Panc1 (cell line): ENCODE results near the gene PIBF1. TPM values are rescaled to one million over a fixed set of nuclear protein-coding genes. Genes with fewer than 3 reads are reported as not detected.

Source experiments
- ATAC-seq: fragments of 200-7000 bp; cut with Tn5 transposase; 2 replicates; pipeline ENCODE4 v1.9.1; 2020; ENCODE audit warnings: mild to moderate bottlenecking, moderate library complexity
- BruUV-seq: library from RNA; stranded (reverse); fragments of 400-500 nt; replicated peaks from 2 replicates; lab custom pipeline; 2021; lab: Mats Ljungman, UMichigan
- CTCF ChIA-PET: fragments of 300-600 bp; sonication (Branson Sonifier 250); formaldehyde crosslinking; loops from one replicate; lab custom pipeline; 2022; ENCODE audit warnings: antibody characterized with exemption; lab: Charles Lee
- POLR2A ChIA-PET: fragments of 300-600 bp; sonication (Branson Sonifier 250); formaldehyde crosslinking; loops from one replicate; lab custom pipeline; 2022; ENCODE audit warnings: antibody characterized with exemption; lab: Charles Lee
- DNase-seq: peaks from one replicate; pipeline ENCODE4 v3.0.0-alpha.2; 2010; ENCODE audit warnings: low read depth, low spot score
- H3K27ac ChIP-seq: 2 replicates; pipeline ENCODE4 v1.5.1; 2011; ENCODE audit warnings: mild to moderate bottlenecking, low read length, inconsistent platforms
- H3K27me3 ChIP-seq: fragments of 200-500 bp; sonication (Bioruptor generic); 2 replicates; pipeline ENCODE4 v1.6.0; 2014; ENCODE audit warnings: low read length, inconsistent platforms; ENCODE audit not compliant: control insufficient read depth, insufficient read depth
- H3K36me3 ChIP-seq: fragments of 200-500 bp; sonication (Bioruptor generic); 2 replicates; pipeline ENCODE4 v1.5.1; 2014; ENCODE audit warnings: inconsistent platforms, mild to moderate bottlenecking, low read length, moderate library complexity; ENCODE audit not compliant: control insufficient read depth, insufficient read depth
- H3K4me1 ChIP-seq: 2 replicates; pipeline ENCODE4 v1.5.1; 2011; ENCODE audit warnings: inconsistent platforms, mild to moderate bottlenecking, low read length, moderate library complexity; ENCODE audit not compliant: control insufficient read depth, insufficient read depth
- H3K4me3 ChIP-seq, 2 experiments: 2 replicates each; pipeline ENCODE4 v1.5.1; 2011 to 2012; ENCODE audit warnings: low read depth in 2 of 2, low read length in 2 of 2, mild to moderate bottlenecking in 2 of 2, inconsistent platforms in 1 of 2, moderate library complexity in 1 of 2
- H3K9me3 ChIP-seq: fragments of 200-500 bp; sonication (Bioruptor generic); 2 replicates; pipeline ENCODE4 v1.5.1; 2014; ENCODE audit warnings: low read depth, mild to moderate bottlenecking, inconsistent platforms, low read length, moderate library complexity; ENCODE audit not compliant: control insufficient read depth, insufficient read depth
- POLR2AphosphoS5 ChIP-seq: IDR thresholded peaks from 2 replicates; pipeline ENCODE4 v1.6.1; 2012; ENCODE audit warnings: mild to moderate bottlenecking, low read depth, low read length, moderate library complexity
- REST ChIP-seq, 2 experiments: IDR thresholded peaks; 2 replicates each; pipeline ENCODE4 v1.6.1; 2011 to 2012; ENCODE audit warnings: low read depth in 2 of 2, control low read depth in 1 of 2, low read length in 1 of 2, mild to moderate bottlenecking in 1 of 2, moderate library complexity in 1 of 2; ENCODE audit not compliant: insufficient read depth in 1 of 2
- SIN3A ChIP-seq: IDR thresholded peaks from 2 replicates; pipeline ENCODE4 v1.6.1; 2012; ENCODE audit warnings: low read depth, mild to moderate bottlenecking, low read length, moderate library complexity, borderline replicate concordance; ENCODE audit not compliant: insufficient read depth
- TCF7L2 ChIP-seq: IDR thresholded peaks from 2 replicates; pipeline ENCODE4 v1.6.1; 2011; ENCODE audit warnings: mild to moderate bottlenecking, low read depth, low read length, inconsistent platforms
- in situ Hi-C: cut with HindIII; loops from 2 replicates; pipeline ENCODE4 v1.10.0; 2016; ENCODE audit warnings: low sequenced_read_pairs, low pct_unique_long_range_greater_than_20kb
- intact Hi-C: fragments of 100-400 bp; cut with micrococcal nuclease; formaldehyde crosslinking; loops from one replicate; pipeline ENCODE4 v1.10.0; 2022; ENCODE audit not compliant: unreplicated experiment
- total RNA-seq: library from RNA; stranded (reverse); gene quantifications from one replicate; pipeline ENCODE4 v1.2.1, GENCODE V29; 2021; ENCODE audit not compliant: unreplicated experiment
- TF ChIP-seq, protein P1 (sequence below): fragments of 450-650 bp; IDR thresholded peaks from 2 replicates; pipeline ENCODE4 v1.5.1; 2017; ENCODE audit warnings: mild to moderate bottlenecking

The PIBF1 gene
- total RNA-seq, 1 experiment from 2014 or later, result 11.7 TPM

DNA sequence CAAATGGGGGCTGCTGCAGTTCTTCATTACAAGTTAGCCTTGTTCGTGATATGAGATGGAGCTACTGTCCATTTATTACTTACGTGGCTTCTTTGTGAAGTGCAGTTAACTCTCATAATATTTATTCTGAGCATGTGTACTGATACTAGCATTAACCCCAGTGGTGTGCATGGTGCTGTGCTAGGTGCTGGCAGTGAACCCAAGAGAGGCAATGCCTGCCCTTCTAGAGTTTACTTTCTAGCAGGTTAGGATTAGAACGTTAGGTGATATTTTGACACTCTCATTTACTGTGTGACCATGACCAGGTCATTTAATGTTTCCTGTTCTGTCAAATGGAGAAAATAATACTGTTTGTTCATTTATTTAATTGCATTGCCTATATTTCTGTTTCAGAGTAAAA lies 16.9 kb downstream of the PIBF1 start:
- Histone ChIP-seq H3K27me3 (no peaks in the 10 kb centered on the region), H3K4me1 (no peaks in the 10 kb centered on the region), H3K9me3 (no peaks in the 10 kb centered on the region), H3K27ac (no peak overlapping the region), H3K36me3 (peaks cover 14% of the 10 kb centered on the region; the same call in 1 of the 2 replicates), H3K4me3 (no peak overlapping the region)
- intact Hi-C loops, result no loop called here
- in situ Hi-C loops, result no loop called here
- no TSS peak for BruUV-seq
- CTCF ChIA-PET, result no interaction called here
- no peak for DNase-seq
- POLR2A ChIA-PET, result no interaction called here
- TF ChIP-seq POLR2AphosphoS5 (no peak), SIN3A (no peak), TCF7L2 (no peak), REST (IDR thresholded peaks at IDR 0.05; ENCODE audit: insufficient read depth in 1 of 2, low read depth in 2 of 2, low read length in 1 of 2) (no peak)
- TF ChIP-seq, protein P1, sequence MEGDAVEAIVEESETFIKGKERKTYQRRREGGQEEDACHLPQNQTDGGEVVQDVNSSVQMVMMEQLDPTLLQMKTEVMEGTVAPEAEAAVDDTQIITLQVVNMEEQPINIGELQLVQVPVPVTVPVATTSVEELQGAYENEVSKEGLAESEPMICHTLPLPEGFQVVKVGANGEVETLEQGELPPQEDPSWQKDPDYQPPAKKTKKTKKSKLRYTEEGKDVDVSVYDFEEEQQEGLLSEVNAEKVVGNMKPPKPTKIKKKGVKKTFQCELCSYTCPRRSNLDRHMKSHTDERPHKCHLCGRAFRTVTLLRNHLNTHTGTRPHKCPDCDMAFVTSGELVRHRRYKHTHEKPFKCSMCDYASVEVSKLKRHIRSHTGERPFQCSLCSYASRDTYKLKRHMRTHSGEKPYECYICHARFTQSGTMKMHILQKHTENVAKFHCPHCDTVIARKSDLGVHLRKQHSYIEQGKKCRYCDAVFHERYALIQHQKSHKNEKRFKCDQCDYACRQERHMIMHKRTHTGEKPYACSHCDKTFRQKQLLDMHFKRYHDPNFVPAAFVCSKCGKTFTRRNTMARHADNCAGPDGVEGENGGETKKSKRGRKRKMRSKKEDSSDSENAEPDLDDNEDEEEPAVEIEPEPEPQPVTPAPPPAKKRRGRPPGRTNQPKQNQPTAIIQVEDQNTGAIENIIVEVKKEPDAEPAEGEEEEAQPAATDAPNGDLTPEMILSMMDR, result no peak
- ATAC-seq, result no peak

GRCh38 chr13:72804301-72804700 lies 22.4 kb downstream of the PIBF1 start:
- ATAC-seq, result no peak
- H3K36me3 ChIP-seq, result no peaks in the 10 kb centered on the region; the same call in 1 of the 2 replicates
- no TSS peak for BruUV-seq
- CTCF ChIA-PET, result no interaction called here
- H3K4me3 ChIP-seq, result no peak overlapping the region
- no peaks in the 10 kb centered on the region for H3K9me3 ChIP-seq
- no peak for TF ChIP-seq TCF7L2
- no peak for TF ChIP-seq SIN3A
- no peak for TF ChIP-seq POLR2AphosphoS5
- TF ChIP-seq, protein P1, result no peak
- TF ChIP-seq REST (IDR thresholded peaks at IDR 0.05; ENCODE audit: insufficient read depth in 1 of 2, low read depth in 2 of 2, low read length in 1 of 2), result no peak
- intact Hi-C loops (no loop called here), in situ Hi-C loops (no loop called here)
- POLR2A ChIA-PET, result no interaction called here
- DNase-seq, result no peak
- no peaks in the 10 kb centered on the region for H3K4me1 ChIP-seq
- H3K27ac ChIP-seq, result no peak overlapping the region
- H3K27me3 ChIP-seq, result no peaks in the 10 kb centered on the region
